Measurements from ENCODE around the gene SLC8A1.

Gene SLC8A1

GRCh38 chr2:40421631-40422297 lies 30.1 kb downstream of the SLC8A1 start:
- DNase-seq (ENCODE audit: low spot score) = no peak

DNA sequence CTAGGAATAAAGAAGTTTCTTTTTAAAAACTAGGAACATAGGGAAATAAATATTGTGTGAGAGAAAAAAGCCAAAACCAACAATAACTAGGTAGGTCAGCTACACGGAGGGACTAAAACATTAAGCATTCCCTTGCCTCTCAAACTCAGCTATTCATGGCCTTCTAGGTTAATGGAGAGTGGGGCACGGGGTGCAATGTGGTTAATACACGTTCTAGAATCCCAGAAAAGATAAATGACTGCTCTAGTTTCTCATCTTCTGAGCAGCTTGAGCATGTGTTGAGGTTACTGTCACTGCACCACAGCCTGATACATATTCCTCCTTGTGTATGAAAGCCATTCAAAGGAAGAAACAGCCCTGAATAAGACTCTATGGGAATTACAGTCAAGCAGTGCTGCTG lies 31.4 kb downstream of the SLC8A1 start:
- DNase-seq (ENCODE audit: low spot score) = no peak

DNA sequence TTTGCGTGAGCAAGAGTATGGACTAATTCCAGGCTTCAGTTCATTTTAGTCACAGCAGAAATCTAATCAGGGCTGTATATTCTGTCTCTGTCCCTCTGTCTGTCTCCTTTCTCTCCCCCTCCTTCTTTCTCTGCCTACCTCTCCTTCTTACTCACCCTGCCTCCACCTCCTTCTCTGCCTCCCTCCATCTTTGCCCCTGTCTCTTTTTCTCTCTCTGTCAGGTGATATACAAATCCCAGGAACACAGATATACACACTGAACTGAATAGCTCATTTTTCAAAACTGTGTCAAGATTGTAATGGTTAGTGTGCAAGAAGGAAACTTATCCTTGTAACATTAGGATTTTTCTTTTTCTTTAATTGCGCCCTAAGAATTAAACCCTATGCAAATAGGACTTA lies 32.5 kb downstream of the SLC8A1 start:
- no peak for DNase-seq (ENCODE audit: low spot score)

- DNase-seq (ENCODE audit: low spot score) = no peak
Observed at GRCh38 chr2:40418614-40419363, 33.1 kb downstream of the SLC8A1 start.

DNA sequence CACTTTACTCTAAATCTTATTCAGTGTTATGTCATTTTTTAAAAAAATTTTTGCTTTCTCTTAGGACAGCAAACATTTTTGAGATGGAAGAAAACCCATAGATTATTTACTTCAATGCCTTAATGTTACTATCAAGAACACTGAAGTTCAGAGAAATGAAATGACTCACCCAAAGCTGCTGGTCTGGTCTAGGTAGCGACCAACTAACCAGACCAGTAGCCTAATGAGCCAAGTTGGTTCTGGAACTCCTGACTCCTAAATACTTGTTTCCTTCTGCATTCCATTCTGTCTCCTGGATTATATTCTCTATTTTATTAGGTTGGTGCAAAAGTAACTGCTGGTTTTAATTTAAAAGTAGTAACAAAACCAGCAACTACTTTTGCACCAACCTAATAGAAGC lies 35.4 kb downstream of the SLC8A1 start:
- DNase-seq (ENCODE audit: low spot score) = no peak

GRCh38 chr2:40415391-40415790 lies 36.5 kb downstream of the SLC8A1 start:
- DNase-seq (ENCODE audit: low spot score) = no peak

GRCh38 chr2:40412456-40412855 lies 39.4 kb downstream of the SLC8A1 start:
- no peak for DNase-seq (ENCODE audit: low spot score)

- no peak for DNase-seq (ENCODE audit: low spot score)
Observed at GRCh38 chr2:40410695-40411094, 41.2 kb downstream of the SLC8A1 start.

DNA sequence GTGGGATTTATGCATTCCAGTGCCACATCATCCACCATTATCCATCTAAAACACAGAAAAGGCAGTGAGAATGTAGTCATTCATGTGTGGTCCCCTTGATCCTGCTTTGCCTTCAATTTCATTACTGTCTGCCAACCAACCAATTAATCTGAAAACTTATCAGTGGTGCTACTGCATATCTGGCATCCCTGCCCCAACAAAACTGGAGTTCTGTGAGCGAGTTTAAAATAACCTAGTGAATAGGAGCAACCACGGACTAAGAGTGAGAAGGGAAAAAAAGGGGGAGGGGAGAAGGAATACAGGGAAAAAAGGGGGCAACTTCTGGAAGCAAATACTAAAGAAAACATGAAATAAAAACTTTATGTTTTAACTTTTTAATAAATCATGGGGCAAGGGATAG lies 42.2 kb downstream of the SLC8A1 start:
- no peak for DNase-seq (ENCODE audit: low spot score)

GRCh38 chr2:40406485-40407289 lies 45.2 kb downstream of the SLC8A1 start:
- DNase-seq (ENCODE audit: low spot score) = no peak

GRCh38 chr2:40405465-40405864 lies 46.4 kb downstream of the SLC8A1 start:
- no peak for DNase-seq (ENCODE audit: low spot score)

DNA sequence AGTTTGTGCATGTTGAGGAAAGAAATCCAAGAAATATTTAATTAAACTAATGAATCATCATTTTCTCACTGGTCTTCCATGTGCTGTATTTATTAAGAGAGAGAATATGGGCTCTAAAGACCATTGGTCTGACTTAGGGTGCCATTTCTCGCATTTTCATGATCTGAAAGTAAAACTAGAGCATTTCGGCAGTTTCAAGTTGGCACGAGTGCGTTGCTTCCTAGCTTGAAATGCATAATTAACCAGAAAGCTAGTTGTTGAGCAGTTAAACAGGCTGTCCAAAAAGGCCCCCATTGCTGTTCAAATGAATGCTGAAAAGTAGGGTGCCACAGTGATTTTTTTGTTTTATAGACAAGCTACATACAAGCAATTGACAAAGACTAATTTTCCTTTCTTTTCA lies 47.4 kb downstream of the SLC8A1 start:
- no peak for DNase-seq (ENCODE audit: low spot score)

DNA sequence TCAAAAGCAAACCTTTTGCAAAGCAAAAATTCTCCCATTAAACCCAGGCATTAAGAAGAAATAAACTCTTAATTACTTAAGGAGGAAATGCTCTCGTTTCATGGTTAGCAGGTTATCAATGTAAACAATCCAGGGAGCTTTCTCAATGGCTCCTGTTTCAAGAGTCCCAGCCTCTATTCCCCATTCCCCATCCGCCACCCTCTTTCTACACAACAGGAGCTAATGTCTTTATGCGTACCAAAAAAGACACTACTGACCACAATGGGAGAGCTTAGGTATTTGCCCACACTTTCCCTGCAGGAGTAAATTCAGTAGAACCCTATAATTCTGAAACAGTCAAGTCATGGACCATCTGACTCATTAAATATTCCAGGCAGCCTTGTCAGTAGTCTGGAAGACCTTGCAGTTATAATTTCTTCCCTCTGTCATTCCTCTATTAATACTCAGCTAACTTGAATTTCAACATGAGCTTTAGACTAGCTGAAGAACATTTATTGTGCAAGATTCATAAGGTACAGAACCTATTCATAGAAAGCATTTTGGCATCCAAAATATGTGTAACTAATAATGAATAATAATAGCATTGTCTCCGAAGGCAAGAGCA lies 48.6 kb downstream of the SLC8A1 start:
- DNase-seq (ENCODE audit: low spot score) = no peak

- DNase-seq (ENCODE audit: low spot score) = no peak
Observed at GRCh38 chr2:40401896-40402295, 50.0 kb downstream of the SLC8A1 start.

DNA sequence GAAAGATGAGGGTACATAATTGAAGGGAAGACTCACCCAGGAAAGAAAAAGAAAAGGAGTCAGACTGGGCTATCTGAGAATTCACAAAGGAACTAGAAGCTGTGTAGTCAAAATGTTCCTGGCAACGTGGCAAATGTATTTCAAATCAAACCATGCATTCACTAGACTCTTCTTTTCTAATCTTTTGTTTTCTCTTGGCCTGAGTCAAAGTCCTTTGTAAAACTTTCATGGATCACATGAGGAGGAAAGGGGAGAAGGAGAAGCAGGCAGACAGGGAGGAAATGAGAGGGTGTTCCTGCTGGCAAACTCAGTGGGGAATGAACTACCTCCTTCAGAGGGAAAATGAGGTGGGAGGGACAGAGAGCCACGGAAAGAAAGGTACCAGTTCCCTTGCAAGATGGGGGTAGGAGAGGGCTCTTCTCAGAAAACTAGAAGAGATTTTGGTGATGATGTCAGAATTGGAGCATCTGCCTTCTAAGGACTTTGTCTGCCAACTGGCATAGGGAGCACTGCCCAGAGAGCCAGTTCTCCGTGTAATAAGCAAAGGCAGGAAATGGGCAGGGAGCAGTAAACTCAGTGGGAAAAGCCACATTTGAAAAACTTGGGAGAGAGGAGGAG lies 51.4 kb downstream of the SLC8A1 start:
- no peak for DNase-seq (ENCODE audit: low spot score)

DNA sequence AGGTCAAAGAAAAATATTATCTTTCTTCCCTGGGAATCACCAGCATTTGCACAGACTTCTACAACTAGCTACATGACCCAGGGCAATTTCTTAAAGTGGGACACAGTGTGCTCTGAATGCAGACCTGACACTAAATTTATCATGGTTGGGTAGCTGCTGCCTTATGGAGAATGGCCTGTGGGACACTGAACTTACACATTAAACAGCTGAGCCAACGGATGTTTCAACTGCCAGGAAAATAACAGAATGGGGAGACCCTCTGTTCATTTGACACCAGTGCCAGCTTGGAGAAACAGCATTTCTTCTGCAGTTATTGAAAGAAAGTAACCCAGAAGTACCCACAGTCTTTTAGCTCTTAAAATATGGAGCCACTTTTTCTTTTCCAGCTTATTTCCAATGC lies 54.1 kb downstream of the SLC8A1 start:
- no peak for DNase-seq (ENCODE audit: low spot score)

DNA sequence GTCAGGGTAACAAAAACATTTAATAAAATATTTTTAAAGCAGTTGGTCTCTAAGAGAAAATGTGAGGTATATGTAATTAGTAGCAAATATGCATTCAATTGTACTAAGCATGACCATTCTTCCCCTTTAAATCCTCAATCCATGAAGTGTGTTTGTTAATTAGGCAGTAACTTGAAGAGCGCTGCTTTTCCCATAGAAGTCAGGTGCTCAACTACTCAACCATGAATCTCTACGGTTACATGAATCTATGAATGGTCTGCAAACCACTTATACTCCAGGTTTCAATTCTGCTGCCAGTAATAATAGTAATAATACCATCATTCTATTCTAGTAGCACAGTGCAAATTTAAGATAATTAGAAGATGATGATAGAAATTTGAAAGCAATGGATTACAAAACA lies 55.8 kb downstream of the SLC8A1 start:
- DNase-seq (ENCODE audit: low spot score) = no peak

DNA sequence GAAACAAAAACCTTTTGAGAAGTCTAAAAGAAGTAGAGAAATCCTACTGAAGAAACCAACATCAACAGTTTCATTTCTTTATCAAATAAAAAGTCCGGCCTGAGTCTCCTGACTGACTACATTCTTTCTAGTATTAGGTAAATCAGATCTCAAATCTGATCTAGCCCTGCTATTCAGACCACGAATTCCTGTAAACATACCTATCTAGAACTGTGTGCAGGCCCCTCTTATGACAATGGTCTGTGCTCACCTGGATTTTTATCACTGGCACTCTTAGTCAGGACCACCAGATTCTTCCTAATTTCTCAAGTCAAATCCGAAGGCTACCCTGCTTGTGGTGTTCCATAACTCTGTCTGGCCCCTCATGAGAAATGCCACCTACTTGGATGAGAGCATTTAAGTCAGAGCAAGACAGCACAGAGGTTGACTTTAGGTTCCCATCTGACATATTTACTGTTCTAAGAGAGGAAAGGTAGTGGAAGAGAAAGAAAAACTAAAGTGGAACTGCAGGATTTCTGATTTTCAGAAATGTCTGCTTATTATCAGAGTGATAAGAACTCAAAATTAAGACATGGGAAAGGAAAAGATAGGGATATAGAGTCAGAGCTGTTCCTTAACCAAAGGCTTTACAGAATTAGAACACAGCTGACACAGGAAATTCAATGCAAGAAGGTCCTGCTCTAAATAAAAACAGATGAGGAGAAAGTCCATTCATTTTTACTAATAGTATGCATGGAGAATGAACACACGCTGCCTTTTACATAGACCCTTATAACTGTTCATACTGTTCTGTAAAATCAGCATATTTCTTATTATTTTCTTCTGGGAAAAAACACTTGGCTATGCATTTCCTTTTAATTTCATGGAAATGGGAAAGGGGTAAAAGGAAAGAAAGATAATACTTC lies 56.5 kb downstream of the SLC8A1 start:
- DNase-seq (ENCODE audit: low spot score) = no peak

- no peak for DNase-seq (ENCODE audit: low spot score)
Observed at GRCh38 chr2:40394597-40394996, 57.3 kb downstream of the SLC8A1 start.

- no peak for DNase-seq (ENCODE audit: low spot score)
Observed at GRCh38 chr2:40394031-40394430, 57.9 kb downstream of the SLC8A1 start.

DNA sequence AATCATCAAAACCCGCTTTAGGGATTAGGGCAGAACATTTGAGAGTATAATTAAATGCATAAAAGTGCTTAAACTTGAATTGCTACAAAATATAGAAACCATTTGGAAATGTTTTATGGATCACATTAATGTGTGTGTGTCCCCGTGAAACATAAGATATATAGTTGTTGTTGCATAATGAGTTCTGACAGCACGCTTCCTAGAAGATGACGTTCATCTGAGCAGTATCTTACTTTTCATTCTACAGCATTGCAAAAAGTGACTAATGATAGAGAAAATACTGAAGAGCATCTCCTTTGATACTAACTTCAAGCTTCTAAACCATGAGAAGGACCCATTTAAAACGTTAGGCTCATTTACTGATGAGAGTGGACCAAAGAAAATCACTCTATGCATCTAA lies 63.7 kb downstream of the SLC8A1 start:
- no peak for DNase-seq (ENCODE audit: low spot score)
